GM12891 (cell line): ENCODE results near the gene PPP1R36.
"Not testable (repeated sequence)": the region's sequence is repeated elsewhere in the genome, so short reads cannot be mapped to it uniquely, and the experiment has no call there.

Source experiments
- DNase-seq: peaks from one replicate; pipeline ENCODE4 v3.0.0; 2011; ENCODE audit warnings: low spot score; ENCODE audit not compliant: insufficient read length
- FAIRE-seq: peaks from 2 replicates; lab custom pipeline; 2011; peaks lifted over from hg19 to GRCh38; lab: Jason Lieb, UNC
- PAX5 ChIP-seq: IDR thresholded peaks from 2 replicates; pipeline ENCODE4 v1.6.1; 2011; ENCODE audit warnings: low read length, moderate library complexity, mild to moderate bottlenecking; ENCODE audit not compliant: insufficient read depth, severe bottlenecking
- POLR2A ChIP-seq: IDR thresholded peaks from 2 replicates; pipeline ENCODE4 v1.6.1; 2011; ENCODE audit warnings: low read depth, low read length, control low read depth
- POLR2AphosphoS5 ChIP-seq: IDR thresholded peaks from 2 replicates; pipeline ENCODE4 v1.6.1; 2011; ENCODE audit warnings: low read depth, low read length, control low read depth
- POU2F2 ChIP-seq: IDR thresholded peaks from 2 replicates; pipeline ENCODE4 v1.6.1; 2011; ENCODE audit warnings: low read depth, mild to moderate bottlenecking, control low read depth, low read length, moderate library complexity
- SPI1 ChIP-seq: IDR thresholded peaks from 2 replicates; pipeline ENCODE4 v1.6.1; 2011; ENCODE audit warnings: low read depth, low read length, control low read depth
- TAF1 ChIP-seq: IDR thresholded peaks from 2 replicates; pipeline ENCODE4 v1.6.1; 2011; ENCODE audit warnings: low read depth, low read length, control low read depth

The PPP1R36 gene

GRCh38 chr14:64541261-64541971 is 8.3 kb upstream of the PPP1R36 start:
- no peak for FAIRE-seq
- TF ChIP-seq TAF1 (no peak), POLR2AphosphoS5 (no peak), POU2F2 (no peak), PAX5 (no peak), POLR2A (no peak), SPI1 (no peak)
- DNase-seq = no peak

GRCh38 chr14:64541972-64542835 is 7.6 kb upstream of the PPP1R36 start:
- FAIRE-seq = no peak
- TF ChIP-seq POLR2AphosphoS5 (no peak), POLR2A (no peak), SPI1 (no peak), POU2F2 (no peak), PAX5 (no peak), TAF1 (no peak)
- DNase-seq = no peak

GRCh38 chr14:64542836-64543201 is 6.9 kb upstream of the PPP1R36 start:
- DNase-seq = no peak
- TF ChIP-seq POU2F2 = no peak
- no peak for TF ChIP-seq SPI1
- TF ChIP-seq POLR2AphosphoS5 = no peak
- TF ChIP-seq POLR2A = no peak
- no peak for TF ChIP-seq PAX5
- no peak for TF ChIP-seq TAF1
- no peak for FAIRE-seq

GRCh38 chr14:64544607-64545312 is 5.0 kb upstream of the PPP1R36 start:
- DNase-seq (no peak), FAIRE-seq (no peak)
- no peak for TF ChIP-seq PAX5
- no peak for TF ChIP-seq TAF1
- TF ChIP-seq POLR2A = no peak
- no peak for TF ChIP-seq POU2F2
- no peak for TF ChIP-seq POLR2AphosphoS5
- TF ChIP-seq SPI1 = no peak

GRCh38 chr14:64549016-64549415 is 745 bp upstream of the PPP1R36 start:
- TF ChIP-seq PAX5 = no peak
- no peak for TF ChIP-seq POLR2A
- no peak for TF ChIP-seq POU2F2
- DNase-seq = no peak
- FAIRE-seq = no peak

- no peak for TF ChIP-seq POU2F2
- no peak for TF ChIP-seq POLR2A
- TF ChIP-seq PAX5 = no peak
- TF ChIP-seq POLR2AphosphoS5 = no peak
- TF ChIP-seq TAF1 = no peak
- TF ChIP-seq SPI1 = no peak
- no peak for FAIRE-seq
- no peak for DNase-seq
These were observed 1.0 kb downstream of the PPP1R36 start for GRCh38 chr14:64550621-64551333.

GRCh38 chr14:64554556-64554955 is 4.8 kb downstream of the PPP1R36 start:
- TF ChIP-seq POLR2A = no peak
- DNase-seq = no peak
- no peak for FAIRE-seq

GRCh38 chr14:64556526-64556925 is 6.8 kb downstream of the PPP1R36 start:
- TF ChIP-seq POU2F2 (no peak), TAF1 (no peak), PAX5 (no peak), SPI1 (no peak), POLR2A (no peak), POLR2AphosphoS5 (no peak)
- DNase-seq (no peak), FAIRE-seq (no peak)

GRCh38 chr14:64558216-64558615 is 8.5 kb downstream of the PPP1R36 start:
- FAIRE-seq, DNase-seq: not testable (repeated sequence)

GRCh38 chr14:64561631-64562030 is 11.9 kb downstream of the PPP1R36 start:
- DNase-seq (no peak), FAIRE-seq (no peak)
- no peak for TF ChIP-seq POLR2AphosphoS5
